ENCODE results near the gene CNGA4.

The CNGA4 gene

GRCh38 chr11:6196396-6196795, 42.5 kb upstream of the CNGA4 start:
- Histone ChIP-seq H4K20me1 (ENCODE audit: insufficient read depth, low read length, poor library complexity, severe bottlenecking) (no peaks in the 10 kb centered on the region), H3K79me2 (ENCODE audit: insufficient read depth, low read length) (no peaks in the 10 kb centered on the region), H3K9ac (ENCODE audit: low read depth, low read length, poor library complexity, severe bottlenecking) (no peak overlapping the region), H2AFZ (ENCODE audit: low read length) (no peak overlapping the region), H3K27me3 (ENCODE audit: insufficient read depth, low read length, poor library complexity, severe bottlenecking) (no peaks in the 10 kb centered on the region), H3K9me3 (ENCODE audit: insufficient read depth, low read depth, low read length) (no peaks in the 10 kb centered on the region), H3K36me3 (ENCODE audit: insufficient read depth, low read length) (no peaks in the 10 kb centered on the region), H3K9me2 (replicated peaks; ENCODE audit: low read depth, low read length) (no peaks in the 10 kb centered on the region), H3K4me3 (ENCODE audit: low read length, poor library complexity, severe bottlenecking) (no peak overlapping the region), H3K4me1 (ENCODE audit: insufficient read depth, low read length, poor library complexity, severe bottlenecking) (peaks cover 9% of the 10 kb centered on the region), H3K4me2 (ENCODE audit: low read depth, low read length, poor library complexity, severe bottlenecking) (peak overlapping the region; percentile 28), H3F3A (ENCODE audit: low read depth) (no peaks in the 10 kb centered on the region)
- no peak for TF ChIP-seq CTCF (conservative IDR thresholded peaks at IDR 0.05; ENCODE audit: low read length)
- TF ChIP-seq EZH2phosphoT487 (IDR thresholded peaks at IDR 0.05; ENCODE audit: borderline replicate concordance): no peak

GRCh38 chr11:6197466-6198200, 41.3 kb upstream of the CNGA4 start:
- Histone ChIP-seq H3K9me2 (replicated peaks; ENCODE audit: low read depth, low read length) (no peaks in the 10 kb centered on the region), H4K20me1 (ENCODE audit: insufficient read depth, low read length, poor library complexity, severe bottlenecking) (no peaks in the 10 kb centered on the region), H3K27me3 (ENCODE audit: insufficient read depth, low read length, poor library complexity, severe bottlenecking) (no peaks in the 10 kb centered on the region), H3K4me1 (ENCODE audit: insufficient read depth, low read length, poor library complexity, severe bottlenecking) (peaks cover 9% of the 10 kb centered on the region), H2AFZ (ENCODE audit: low read length) (no peak overlapping the region), H3K9ac (ENCODE audit: low read depth, low read length, poor library complexity, severe bottlenecking) (no peak overlapping the region), H3F3A (ENCODE audit: low read depth) (no peaks in the 10 kb centered on the region), H3K79me2 (ENCODE audit: insufficient read depth, low read length) (no peaks in the 10 kb centered on the region), H3K9me3 (ENCODE audit: insufficient read depth, low read depth, low read length) (no peaks in the 10 kb centered on the region), H3K36me3 (ENCODE audit: insufficient read depth, low read length) (no peaks in the 10 kb centered on the region), H3K4me3 (ENCODE audit: low read length, poor library complexity, severe bottlenecking) (no peak overlapping the region), H3K4me2 (ENCODE audit: low read depth, low read length, poor library complexity, severe bottlenecking) (no peak overlapping the region)
- TF ChIP-seq CTCF (conservative IDR thresholded peaks at IDR 0.05; ENCODE audit: low read length): no peak
- no peak for TF ChIP-seq EZH2phosphoT487 (IDR thresholded peaks at IDR 0.05; ENCODE audit: borderline replicate concordance)

- Histone ChIP-seq H4K20me1 (ENCODE audit: insufficient read depth, low read length, poor library complexity, severe bottlenecking) (no peaks in the 10 kb centered on the region), H3K9me3 (ENCODE audit: insufficient read depth, low read depth, low read length) (no peaks in the 10 kb centered on the region), H3K4me3 (ENCODE audit: low read length, poor library complexity, severe bottlenecking) (no peak within 1 kb of the TSS), H3K79me2 (ENCODE audit: insufficient read depth, low read length) (no peaks in the 10 kb centered on the region), H3K27me3 (ENCODE audit: insufficient read depth, low read length, poor library complexity, severe bottlenecking) (no peaks in the 10 kb centered on the region), H2AFZ (ENCODE audit: low read length) (no peak within 1 kb of the TSS), H3K36me3 (ENCODE audit: insufficient read depth, low read length) (no peaks in the 10 kb centered on the region), H3K4me1 (ENCODE audit: insufficient read depth, low read length, poor library complexity, severe bottlenecking) (peaks cover 14% of the 10 kb centered on the region), H3K9me2 (replicated peaks; ENCODE audit: low read depth, low read length) (no peaks in the 10 kb centered on the region), H3K4me2 (ENCODE audit: low read depth, low read length, poor library complexity, severe bottlenecking) (no peak within 1 kb of the TSS), H3F3A (ENCODE audit: low read depth) (no peaks in the 10 kb centered on the region), H3K9ac (ENCODE audit: low read depth, low read length, poor library complexity, severe bottlenecking) (no peak within 1 kb of the TSS)
- no peak for TF ChIP-seq EZH2phosphoT487 (IDR thresholded peaks at IDR 0.05; ENCODE audit: borderline replicate concordance)
- no peak for TF ChIP-seq CTCF (conservative IDR thresholded peaks at IDR 0.05; ENCODE audit: low read length)
Observed at GRCh38 chr11:6199174-6199810, 39.6 kb upstream of the CNGA4 start, which contains the start of gene OR52W1. TSS of gene OR52W1 (plus strand) at chr11:6199224. CDS start at chr11:6199224, 0 bp downstream.
